GM12891 (cell line): ENCODE measurements around the gene PLA2G10.
"Not testable (repeated sequence)": the region's sequence is repeated elsewhere in the genome, so short reads cannot be mapped to it uniquely, and the experiment has no call there.

Experiments used
- DNase-seq: peaks from one replicate; pipeline ENCODE4 v3.0.0; 2011; ENCODE audit warnings: low spot score; ENCODE audit not compliant: insufficient read length
- FAIRE-seq: peaks from 2 replicates; lab custom pipeline; 2011; peaks lifted over from hg19 to GRCh38; lab: Jason Lieb, UNC
- PAX5 ChIP-seq: IDR thresholded peaks from 2 replicates; pipeline ENCODE4 v1.6.1; 2011; ENCODE audit warnings: low read length, moderate library complexity, mild to moderate bottlenecking; ENCODE audit not compliant: insufficient read depth, severe bottlenecking
- POLR2A ChIP-seq: IDR thresholded peaks from 2 replicates; pipeline ENCODE4 v1.6.1; 2011; ENCODE audit warnings: low read depth, low read length, control low read depth
- POLR2AphosphoS5 ChIP-seq: IDR thresholded peaks from 2 replicates; pipeline ENCODE4 v1.6.1; 2011; ENCODE audit warnings: low read depth, low read length, control low read depth
- POU2F2 ChIP-seq: IDR thresholded peaks from 2 replicates; pipeline ENCODE4 v1.6.1; 2011; ENCODE audit warnings: low read depth, mild to moderate bottlenecking, control low read depth, low read length, moderate library complexity
- SPI1 ChIP-seq: IDR thresholded peaks from 2 replicates; pipeline ENCODE4 v1.6.1; 2011; ENCODE audit warnings: low read depth, low read length, control low read depth
- TAF1 ChIP-seq: IDR thresholded peaks from 2 replicates; pipeline ENCODE4 v1.6.1; 2011; ENCODE audit warnings: low read depth, low read length, control low read depth

The PLA2G10 gene

DNA sequence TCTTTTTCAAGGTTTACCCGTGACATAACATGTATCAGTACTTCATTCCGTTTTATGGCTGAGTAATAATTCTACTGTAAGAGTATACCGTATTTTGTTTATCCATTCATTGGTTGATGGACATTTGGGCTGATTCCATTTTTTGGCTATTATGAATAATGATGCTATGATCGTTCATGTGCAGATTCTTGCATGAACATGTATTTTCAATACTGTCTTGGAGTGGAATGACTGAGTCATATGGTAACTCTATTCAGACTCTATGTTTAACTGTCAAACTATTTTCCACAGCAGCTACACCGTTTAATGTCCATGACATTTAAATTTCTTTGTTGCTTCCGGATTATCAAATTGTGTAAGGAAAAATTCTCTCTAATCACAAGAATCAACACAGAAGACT, 43.5 kb downstream of the PLA2G10 start:
- FAIRE-seq (no peak), DNase-seq (no peak)
- no peak for TF ChIP-seq POU2F2

- no peak for DNase-seq
- no peak for FAIRE-seq
- no peak for TF ChIP-seq POU2F2
These were observed 44.3 kb downstream of the PLA2G10 start for GRCh38 chr16:14649816-14650215.

DNA sequence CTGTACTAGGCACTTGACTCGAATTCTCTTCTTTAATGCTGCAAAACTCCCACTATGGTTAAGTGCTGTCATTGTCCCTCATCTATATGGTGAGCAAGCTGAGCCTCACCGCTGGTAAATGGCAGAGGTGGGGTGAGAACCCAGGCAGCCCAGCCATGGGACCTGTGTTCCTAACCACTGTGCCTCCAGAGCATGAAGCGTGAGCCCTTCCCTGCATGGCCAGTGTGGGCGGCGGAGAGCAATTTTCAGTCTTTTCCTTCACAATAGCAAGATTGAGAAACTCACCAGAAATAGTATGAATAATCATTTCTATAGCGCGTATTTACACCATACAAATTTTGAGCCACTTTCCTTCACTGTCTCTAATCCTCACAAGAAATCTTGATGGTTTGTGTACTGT, 52.2 kb downstream of the PLA2G10 start:
- DNase-seq (no peak), FAIRE-seq (no peak)
- TF ChIP-seq PAX5, result no peak
- no peak for TF ChIP-seq SPI1

- DNase-seq (no peak), FAIRE-seq (no peak)
- no peak for TF ChIP-seq POU2F2
- no peak for TF ChIP-seq POLR2AphosphoS5
- no peak for TF ChIP-seq POLR2A
- TF ChIP-seq TAF1, result no peak
- TF ChIP-seq PAX5, result no peak
- no peak for TF ChIP-seq SPI1
These were observed 52.9 kb downstream of the PLA2G10 start for GRCh38 chr16:14641206-14641605.

GRCh38 chr16:14640538-14640937, 53.6 kb downstream of the PLA2G10 start:
- no peak for FAIRE-seq

GRCh38 chr16:14636951-14637240, 57.2 kb downstream of the PLA2G10 start:
- not testable (repeated sequence) for DNase-seq, FAIRE-seq

More at GRCh38 chr16:14640538-14640937, 53.6 kb downstream of the PLA2G10 start:
- TF ChIP-seq POLR2AphosphoS5 (no peak), POLR2A (no peak), SPI1 (no peak), TAF1 (no peak), POU2F2 (no peak), PAX5 (no peak)
- DNase-seq, result no peak

GRCh38 chr16:14636179-14636950, 57.7 kb downstream of the PLA2G10 start:
- DNase-seq, FAIRE-seq: not testable (repeated sequence)

DNA sequence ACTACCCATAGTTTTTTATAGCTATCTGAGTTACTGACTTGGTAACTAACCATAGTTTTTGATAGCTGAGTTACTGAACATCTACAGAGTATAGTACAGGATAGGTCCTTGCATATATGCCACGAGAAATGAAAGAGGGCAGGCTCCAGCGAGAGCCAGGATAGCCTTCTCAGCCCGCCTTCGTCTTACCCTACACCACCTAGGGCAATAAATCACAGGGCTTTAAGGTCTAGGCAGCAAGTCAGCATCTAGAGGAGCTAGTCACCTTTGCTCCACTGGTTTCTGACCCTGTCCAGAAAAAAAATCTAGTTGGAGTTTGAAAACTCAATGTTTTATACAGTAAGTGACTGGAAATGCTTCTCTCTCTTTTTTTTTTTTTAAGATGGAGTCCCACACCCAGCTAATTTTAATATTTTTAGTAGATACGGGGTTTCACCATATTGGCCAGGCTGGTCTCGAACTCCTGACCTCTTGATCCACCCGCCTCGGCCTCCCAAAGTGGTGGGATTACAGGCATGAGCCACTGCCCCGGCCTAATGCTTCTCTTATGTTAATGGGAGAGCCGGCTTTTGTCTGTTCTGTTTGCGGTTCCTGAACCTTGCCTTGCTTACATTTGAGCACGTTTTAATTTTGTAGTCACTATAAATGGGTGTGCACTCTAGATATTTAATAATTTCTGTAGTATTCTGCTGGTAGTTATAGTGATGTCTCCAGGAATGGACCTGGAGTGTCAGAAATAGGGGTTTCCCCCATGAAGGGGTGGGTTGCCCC, 58.5 kb downstream of the PLA2G10 start:
- no peak for DNase-seq
- FAIRE-seq, result no peak
- TF ChIP-seq POU2F2 (no peak), TAF1 (no peak)

GRCh38 chr16:14634389-14634725, 59.8 kb downstream of the PLA2G10 start:
- DNase-seq (no peak), FAIRE-seq (no peak)
- no peak for TF ChIP-seq POLR2A
- no peak for TF ChIP-seq TAF1
- no peak for TF ChIP-seq POU2F2

- peak; percentile 93 for FAIRE-seq
- TF ChIP-seq POLR2AphosphoS5 (peak; percentile 99), POU2F2 (peak; percentile 90; the same call in 1 of the 2 replicates), POLR2A (peak; percentile 99; the same call in 1 of the 2 replicates), SPI1 (peak; percentile 37), TAF1 (peak; percentile 96), PAX5 (peak; percentile 8)
- DNase-seq, result peak; percentile 88
These were observed 61.2 kb downstream of the PLA2G10 start, which contains the start of gene BFAR for GRCh38 chr16:14632693-14633569. TSS of gene BFAR (plus strand) at chr16:14632951. CDS start at chr16:14644347, 11,396 bp downstream.

- DNase-seq, FAIRE-seq: not testable (repeated sequence)
These were observed 63.3 kb downstream of the PLA2G10 start for GRCh38 chr16:14630620-14631330.
